SHP77 (cell line): Measurements from ENCODE around the gene CLEC4M.
"Not testable (repeated sequence)": the region's sequence is repeated elsewhere in the genome, so short reads cannot be mapped to it uniquely, and the experiment has no call there.

ENCODE experiments used
- DNase-seq, 2 experiments: peaks; one replicate each; lab custom pipeline; 2025; lab: John Stamatoyannopoulos, UW

Gene CLEC4M

GRCh38 chr19:7740682-7741054 is 22.4 kb upstream of the CLEC4M start:
- no peak for DNase-seq

GRCh38 chr19:7742575-7742974 is 20.5 kb upstream of the CLEC4M start:
- no peak for DNase-seq

DNA sequence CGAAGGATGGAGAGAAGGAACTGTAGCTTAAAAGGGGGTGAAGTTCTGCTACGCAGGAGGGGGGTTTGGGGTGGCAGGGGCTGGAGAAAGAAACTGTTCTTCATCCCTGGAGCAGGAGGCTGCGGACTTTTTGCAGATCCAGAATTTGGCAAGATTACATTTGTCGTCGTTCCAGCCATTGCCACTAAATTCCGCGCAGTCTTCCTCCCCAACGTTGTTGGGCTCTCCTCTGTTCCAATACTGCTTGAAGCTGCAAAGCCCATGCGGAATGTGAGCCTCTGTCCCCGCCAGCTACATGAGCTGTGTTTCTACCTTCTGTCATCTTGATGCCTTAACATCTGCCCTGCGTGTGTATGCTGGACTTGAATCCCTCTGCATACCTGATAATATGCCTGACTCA is 20.1 kb upstream of the CLEC4M start:
- no peak for DNase-seq

- no peak for DNase-seq
Measured at GRCh38 chr19:7743425-7743841, 19.6 kb upstream of the CLEC4M start.

- no peak for DNase-seq
Measured at GRCh38 chr19:7744199-7744786, 18.8 kb upstream of the CLEC4M start.

DNA sequence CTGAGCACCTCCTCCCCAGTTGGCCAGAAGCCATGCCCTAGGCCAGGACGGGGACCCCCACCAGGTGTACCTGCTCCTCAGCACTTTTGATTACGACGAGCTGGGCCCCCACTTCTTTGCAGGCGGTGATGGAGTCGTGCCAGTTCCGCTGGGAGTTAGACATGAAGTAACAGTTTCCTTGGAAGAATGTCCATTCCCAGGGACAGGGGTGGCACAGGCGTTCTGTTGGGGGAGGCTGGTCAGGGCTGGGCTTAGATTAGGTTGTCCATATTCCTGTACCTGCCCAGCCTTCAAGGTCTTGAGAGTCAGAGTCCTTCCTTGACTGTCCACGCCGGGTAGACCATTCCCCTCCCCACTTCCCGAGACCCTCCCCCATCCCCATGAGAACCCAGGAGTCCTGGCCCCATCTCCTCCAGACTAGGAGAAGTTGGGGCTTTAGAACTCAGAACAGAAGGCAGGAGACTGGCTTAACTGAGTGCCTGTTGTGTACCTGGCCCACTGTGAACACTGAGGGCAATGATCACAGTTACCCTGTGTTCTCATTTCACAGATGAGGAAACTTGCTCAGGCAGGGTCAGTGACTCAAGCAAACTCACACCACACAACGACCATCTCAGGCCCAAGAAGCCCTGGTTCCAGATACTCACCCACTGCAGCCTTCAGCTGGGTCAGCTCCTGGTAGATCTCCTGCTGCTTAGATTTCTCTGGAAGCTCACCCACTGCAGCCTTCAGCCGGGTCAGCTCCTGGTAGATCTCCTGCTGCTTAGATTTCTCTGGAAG is 18.0 kb upstream of the CLEC4M start:
- DNase-seq: no peak

DNA sequence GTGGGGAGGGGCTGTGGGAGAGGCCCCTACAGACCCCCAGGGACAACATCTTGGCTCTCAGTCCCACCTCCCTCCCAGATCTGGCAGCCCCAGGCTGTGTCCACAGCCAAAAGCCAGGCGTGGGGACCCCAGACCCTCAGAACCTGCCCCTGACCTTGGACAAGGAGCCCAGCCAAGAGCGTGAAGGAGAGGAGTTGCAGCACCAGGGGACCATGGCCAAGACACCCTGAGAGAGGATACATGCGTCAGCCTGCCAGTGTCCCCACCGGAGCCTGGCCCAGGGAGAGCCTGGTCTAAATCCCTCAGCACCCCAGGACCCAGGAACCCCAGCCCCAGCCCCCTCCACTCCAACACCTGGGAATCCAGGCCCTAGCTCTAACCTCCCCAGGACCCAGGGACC is 16.7 kb upstream of the CLEC4M start:
- not testable (repeated sequence) for DNase-seq

- no peak for DNase-seq
Measured at GRCh38 chr19:7746903-7747884, 15.8 kb upstream of the CLEC4M start, which contains the start of gene CD209. Gene CD209, minus strand, starts transcription at chr19:7747534. Its CDS starts 23 bp downstream, at chr19:7747511.

- DNase-seq: no peak
Measured at GRCh38 chr19:7748171-7748570, 14.9 kb upstream of the CLEC4M start.

DNA sequence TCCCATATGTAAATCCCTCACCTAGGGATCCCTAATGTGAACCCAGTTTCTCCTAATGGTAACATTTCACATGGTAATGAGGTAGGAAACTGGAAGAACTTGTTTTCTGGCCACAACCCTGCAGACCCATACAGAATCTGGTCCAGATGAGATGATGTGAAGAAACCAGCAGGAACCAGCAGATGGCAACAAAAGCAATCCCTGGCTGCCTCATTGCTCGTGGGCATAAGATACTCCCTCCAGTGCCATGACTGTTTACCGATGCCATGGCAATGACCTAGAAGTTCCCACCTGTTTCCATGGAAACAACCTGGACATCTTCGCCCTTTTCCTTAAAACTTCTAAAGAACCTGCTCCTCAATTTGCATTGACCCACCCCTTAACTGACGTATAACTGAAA is 14.3 kb upstream of the CLEC4M start:
- no peak for DNase-seq

DNA sequence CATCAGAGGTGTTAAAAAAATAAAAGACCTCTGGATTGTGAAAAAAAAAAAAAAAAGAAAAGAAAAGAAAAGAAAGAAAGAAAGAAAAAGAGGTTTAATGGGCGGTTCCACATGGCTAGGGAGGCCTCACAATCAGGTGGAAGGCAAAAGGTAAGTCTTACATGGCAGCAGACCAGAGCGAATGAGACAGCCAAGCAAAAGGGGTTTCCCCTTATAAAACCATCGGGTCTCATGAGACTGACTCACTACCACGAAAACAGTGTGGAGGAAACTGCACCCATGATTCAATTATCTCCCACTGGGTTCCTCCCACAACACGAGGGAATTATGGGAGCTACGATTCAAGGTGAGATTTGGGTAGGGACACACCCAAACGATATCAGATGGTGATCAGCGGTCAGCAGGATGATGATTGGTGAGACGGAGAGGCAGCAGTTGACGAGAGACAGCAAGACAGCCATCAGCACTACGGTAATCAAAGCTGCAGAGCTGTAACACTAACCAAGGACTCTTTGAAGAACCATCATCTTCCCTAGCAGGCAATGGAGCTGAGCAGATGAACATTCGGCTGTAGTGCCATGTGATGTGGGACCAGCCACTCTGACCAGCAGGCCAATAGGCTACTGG is 11.8 kb upstream of the CLEC4M start:
- DNase-seq: no peak

DNA sequence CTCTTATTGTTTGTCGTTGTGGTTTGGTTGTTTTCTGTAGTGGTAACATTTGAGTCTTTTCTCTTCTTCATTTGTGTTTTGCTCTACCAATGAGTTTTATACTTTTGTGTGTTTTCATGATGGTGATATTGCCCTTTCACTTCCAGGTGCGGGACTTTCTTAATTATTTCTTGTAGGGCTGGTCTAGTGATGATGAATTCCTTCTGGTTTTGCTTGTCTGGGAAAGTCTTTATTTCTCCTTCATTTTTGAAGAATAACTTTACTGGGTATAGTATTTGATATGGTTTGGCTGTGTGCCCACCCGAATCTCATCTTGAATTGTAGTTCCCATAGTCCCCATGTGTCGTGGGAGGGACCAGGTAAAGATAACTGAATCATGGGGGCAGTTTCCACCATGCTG is 6.8 kb upstream of the CLEC4M start:
- DNase-seq: no peak

- DNase-seq: no peak
Measured at GRCh38 chr19:7757358-7757757, 5.7 kb upstream of the CLEC4M start.

DNA sequence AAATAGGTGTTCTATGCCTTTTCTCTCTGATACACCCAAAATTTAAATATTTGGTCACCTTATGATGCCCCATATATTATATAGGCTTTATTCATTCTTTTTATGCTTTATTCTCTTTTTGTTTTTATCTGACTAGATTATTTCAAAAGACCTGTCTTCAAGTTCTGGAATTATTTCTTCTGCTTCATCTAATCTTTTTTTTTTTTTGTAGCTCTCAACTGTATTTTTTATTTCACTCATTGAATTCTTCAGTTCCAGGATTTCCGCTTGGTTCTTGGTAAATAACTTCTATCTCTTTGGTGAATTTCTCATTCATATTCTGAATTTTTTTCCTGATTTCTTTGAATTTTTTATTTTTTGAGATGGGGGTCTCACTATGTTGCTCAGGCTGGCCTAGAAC is 3.9 kb upstream of the CLEC4M start:
- DNase-seq: no peak

DNA sequence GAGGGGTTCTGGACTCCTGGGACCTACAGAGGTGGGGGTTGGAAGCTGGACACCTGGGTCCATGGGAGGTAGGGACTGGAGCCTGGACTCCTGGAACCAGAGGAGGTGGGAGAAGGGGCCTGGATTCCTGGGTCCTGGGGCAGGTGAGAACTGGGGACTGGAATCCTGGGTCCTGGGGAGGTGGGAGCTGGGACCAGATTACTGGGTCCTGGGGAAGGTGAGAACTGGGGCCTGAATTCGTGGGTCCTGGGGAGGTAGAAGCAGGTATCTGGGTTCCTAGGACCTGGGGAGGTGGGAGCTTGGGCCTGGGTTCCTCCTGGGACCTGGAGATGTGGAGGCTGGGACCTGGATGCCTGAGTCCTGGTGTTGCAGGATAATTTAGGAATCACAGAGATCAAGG is 653 bp downstream of the CLEC4M start:
- DNase-seq: no peak

DNA sequence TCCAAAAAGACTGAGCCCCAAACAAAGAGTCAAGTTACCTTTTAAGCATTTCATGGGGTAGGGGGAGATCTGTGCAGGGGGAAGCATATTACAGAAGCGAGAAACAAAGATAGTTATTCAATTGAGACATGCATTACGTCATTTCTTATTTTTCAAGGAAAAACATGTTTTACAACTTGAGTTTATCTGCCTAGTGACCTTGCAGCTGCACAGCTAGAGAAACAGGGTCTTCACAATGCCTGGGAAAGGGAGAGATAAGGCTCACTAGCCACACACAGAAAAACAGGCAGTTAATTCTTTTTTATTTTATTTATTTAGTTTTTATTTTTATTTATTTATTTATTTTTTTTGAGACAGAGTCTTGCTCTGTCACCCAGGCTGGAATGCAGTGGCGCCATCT is 1.1 kb downstream of the CLEC4M start:
- DNase-seq: not testable (repeated sequence)

GRCh38 chr19:7765043-7765442 is 2.0 kb downstream of the CLEC4M start:
- DNase-seq: not testable (repeated sequence)

DNA sequence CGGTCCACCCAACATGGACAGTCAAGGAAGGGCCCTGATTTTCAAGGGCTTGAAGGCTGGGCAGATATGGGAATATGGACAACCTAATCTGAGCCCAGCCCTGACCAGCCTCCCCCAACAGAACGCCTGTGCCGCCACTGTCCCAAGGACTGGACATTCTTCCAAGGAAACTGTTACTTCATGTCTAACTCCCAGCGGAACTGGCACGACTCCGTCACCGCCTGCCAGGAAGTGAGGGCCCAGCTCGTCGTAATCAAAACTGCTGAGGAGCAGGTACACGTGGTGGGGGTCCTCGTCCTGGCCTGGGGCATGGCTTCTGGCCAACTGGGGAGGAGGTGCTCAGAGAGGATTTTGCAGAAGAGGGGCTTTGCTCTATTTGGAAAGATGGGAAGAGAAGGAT is 3.5 kb downstream of the CLEC4M start:
- DNase-seq: no peak

GRCh38 chr19:7767487-7767886 is 4.4 kb downstream of the CLEC4M start:
- no peak for DNase-seq

DNA sequence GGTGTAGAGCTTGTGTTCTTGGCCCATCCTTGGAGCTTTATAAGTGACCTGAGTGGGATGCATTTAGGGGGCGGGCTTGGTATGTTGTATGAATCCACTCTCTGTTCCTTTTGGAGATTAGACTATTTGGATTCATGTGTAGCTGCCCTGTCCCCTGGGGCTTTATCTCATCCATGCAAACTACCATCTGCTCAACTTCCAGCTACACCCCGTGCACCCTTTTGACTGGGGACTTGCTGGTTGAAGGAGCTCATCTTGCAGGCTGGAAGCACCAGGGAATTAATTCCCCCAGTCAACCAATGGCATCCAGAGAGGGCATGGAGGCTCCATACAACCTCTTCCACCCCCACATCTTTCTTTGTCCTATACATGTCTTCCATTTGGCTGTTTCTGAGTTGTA is 6.1 kb downstream of the CLEC4M start:
- DNase-seq: no peak

- no peak for DNase-seq
Measured at GRCh38 chr19:7771072-7771471, 8.0 kb downstream of the CLEC4M start.

DNA sequence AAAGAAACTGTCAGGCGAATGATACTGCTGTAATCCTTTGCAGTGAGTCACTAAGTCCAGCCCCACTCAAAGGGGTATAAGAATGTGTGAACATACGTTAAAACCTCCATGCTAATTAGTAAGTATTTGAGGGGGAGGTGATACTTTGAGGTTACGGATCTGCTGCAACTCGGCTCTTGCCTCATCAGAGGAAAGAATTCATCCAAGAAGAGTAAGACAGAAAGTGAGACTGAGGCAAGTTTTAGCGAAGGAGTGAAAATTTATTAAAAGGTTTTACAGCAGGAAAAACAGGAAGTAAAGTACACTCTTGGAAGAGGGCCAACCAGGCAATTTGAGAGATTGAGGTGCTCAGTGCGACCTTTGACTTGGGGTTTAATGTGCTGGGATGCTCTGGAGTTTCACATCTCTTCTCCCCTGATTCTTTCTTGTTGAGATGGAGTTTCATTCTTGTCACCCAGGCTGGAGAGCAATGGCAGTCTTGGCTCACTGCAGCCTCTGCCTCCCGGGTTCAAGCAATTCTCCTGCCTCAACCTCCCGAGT is 9.8 kb downstream of the CLEC4M start:
- no peak for DNase-seq
